Upper lobe of right lung (tissue), 1 donor: ENCODE results near the gene OR51A4. TPM values are rescaled to one million over a fixed set of nuclear protein-coding genes. Genes with fewer than 3 reads are reported as not detected.
"Not testable (repeated sequence)": the region's sequence is repeated elsewhere in the genome, so short reads cannot be mapped to it uniquely, and the experiment has no call there.

ENCODE experiments used
- ATAC-seq: fragments of 200-7000 bp; cut with Tn5 transposase; one replicate; pipeline ENCODE4 v1.9.1; 2020; ENCODE audit warnings: mild to moderate bottlenecking, moderate library complexity
- DNase-seq: peaks from one replicate; pipeline ENCODE4 v3.0.0-alpha.2; 2020
- H3K27ac ChIP-seq: fragments of 200-600 bp; one replicate; pipeline ENCODE4 v1.8.0; 2022
- H3K27me3 ChIP-seq: fragments of 200-600 bp; one replicate; pipeline ENCODE4 v1.8.0; 2022; ENCODE audit warnings: mild to moderate bottlenecking
- H3K36me3 ChIP-seq: fragments of 200-600 bp; one replicate; pipeline ENCODE4 v1.8.0; 2022
- H3K4me1 ChIP-seq: fragments of 200-600 bp; one replicate; pipeline ENCODE4 v1.8.0; 2022
- H3K4me3 ChIP-seq: fragments of 200-600 bp; one replicate; pipeline ENCODE4 v1.8.0; 2022; ENCODE audit warnings: mild to moderate bottlenecking
- H3K9me3 ChIP-seq: fragments of 200-600 bp; one replicate; pipeline ENCODE4 v1.8.0; 2022
- CTCF ChIP-seq: fragments of 200-600 bp; IDR thresholded peaks from one replicate; pipeline ENCODE4 v1.8.0; 2022; ENCODE audit warnings: antibody characterized with exemption
- intact Hi-C: fragments of 100-400 bp; cut with DNase I; formaldehyde crosslinking; loops from one replicate; pipeline ENCODE4 v1.11.0; 2022
- total RNA-seq: library from RNA; stranded (reverse); fragmentation: NEBNext Ultra II Directional; extraction: Animal tissue kit (Norgen Biotek cat#: 25700); gene quantifications from one replicate; pipeline ENCODE4 v1.2.1, GENCODE V29; 2021
- donor health status: DM: no; HTN: yes; CAD: no; lungs with severe emphysema.

Gene OR51A4
- total RNA-seq, 1 donor from 2014 or later = not detected

- H3K27me3 ChIP-seq = no peaks in the 10 kb centered on the region
- no peaks in the 10 kb centered on the region for H3K36me3 ChIP-seq
- no peak overlapping the region for H3K4me3 ChIP-seq
- intact Hi-C loops = no loop called here
- no peaks in the 10 kb centered on the region for H3K4me1 ChIP-seq
- ATAC-seq = no peak
- no peak for TF ChIP-seq CTCF
- no peak overlapping the region for H3K27ac ChIP-seq
- DNase-seq = no peak
- H3K9me3 ChIP-seq = no peaks in the 10 kb centered on the region
These were observed 31.6 kb upstream of the OR51A4 start for GRCh38 chr11:4979036-4979435.

- Histone ChIP-seq H3K9me3 (no peaks in the 10 kb centered on the region), H3K27ac (no peak overlapping the region), H3K4me3 (no peak overlapping the region), H3K36me3 (no peaks in the 10 kb centered on the region), H3K4me1 (no peaks in the 10 kb centered on the region), H3K27me3 (no peaks in the 10 kb centered on the region)
- no peak for TF ChIP-seq CTCF
- no peak for ATAC-seq
- intact Hi-C loops = no loop called here
- no peak for DNase-seq
These were observed 28.0 kb upstream of the OR51A4 start for GRCh38 chr11:4975436-4975835.

GRCh38 chr11:4962816-4963215 is 15.4 kb upstream of the OR51A4 start:
- Histone ChIP-seq H3K4me1 (no peaks in the 10 kb centered on the region), H3K36me3 (no peaks in the 10 kb centered on the region), H3K27ac (no peak overlapping the region), H3K9me3 (no peaks in the 10 kb centered on the region), H3K4me3 (no peak overlapping the region), H3K27me3 (no peaks in the 10 kb centered on the region)
- ATAC-seq = no peak
- DNase-seq = no peak
- TF ChIP-seq CTCF = no peak
- intact Hi-C loops = no loop called here

- Histone ChIP-seq H3K9me3 (no peaks in the 10 kb centered on the region), H3K36me3 (no peaks in the 10 kb centered on the region), H3K4me3 (no peak overlapping the region), H3K27ac (no peak overlapping the region), H3K4me1 (no peaks in the 10 kb centered on the region), H3K27me3 (no peaks in the 10 kb centered on the region)
- ATAC-seq = no peak
- intact Hi-C loops = no loop called here
- no peak for DNase-seq
- TF ChIP-seq CTCF = no peak
These were observed 13.5 kb upstream of the OR51A4 start for GRCh38 chr11:4960877-4961276.

- no peak overlapping the region for H3K27ac ChIP-seq
- no peak for DNase-seq
- no peaks in the 10 kb centered on the region for H3K4me1 ChIP-seq
- no peaks in the 10 kb centered on the region for H3K27me3 ChIP-seq
- no peak overlapping the region for H3K4me3 ChIP-seq
- no peaks in the 10 kb centered on the region for H3K36me3 ChIP-seq
- intact Hi-C loops = no loop called here
- no peak for ATAC-seq
- TF ChIP-seq CTCF = no peak
- H3K9me3 ChIP-seq = no peaks in the 10 kb centered on the region
These were observed 10.0 kb upstream of the OR51A4 start for GRCh38 chr11:4957396-4957795.

- H3K27me3 ChIP-seq, DNase-seq, H3K27ac ChIP-seq, ATAC-seq, intact Hi-C loops, H3K9me3 ChIP-seq, H3K36me3 ChIP-seq, H3K4me1 ChIP-seq, H3K4me3 ChIP-seq: not testable (repeated sequence)
These were observed 8.2 kb upstream of the OR51A4 start, which contains the start of gene OR51A2 for GRCh38 chr11:4955613-4956012. TSS of gene OR51A2 (minus strand) at chr11:4955713. CDS start at chr11:4955713, 0 bp downstream.
